Liver (tissue), 9 donors: ENCODE measurements around the gene SLC9B1. TPM values are rescaled to one million over a fixed set of nuclear protein-coding genes. Genes with fewer than 3 reads are reported as not detected.

Source experiments
- DNase-seq: peaks from one replicate; pipeline ENCODE4 v3.0.0-alpha.2; 2017; ENCODE audit warnings: low spot score
- H3K27ac ChIP-seq, 2 donors: one replicate each; pipeline ENCODE4 v1.7.0; 2013; ENCODE audit warnings: inconsistent platforms in 2 of 2, low read length in 2 of 2, control low read depth in 1 of 2, low read depth in 1 of 2, mild to moderate bottlenecking in 1 of 2
- H3K27me3 ChIP-seq, 4 donors: one replicate each; pipeline versions ENCODE4 v1.6.1 to v1.7.0; 2013; ENCODE audit warnings: low read length in 3 of 4, inconsistent platforms in 1 of 4, mild to moderate bottlenecking in 1 of 4, moderate library complexity in 1 of 4; ENCODE audit not compliant: control insufficient read depth in 4 of 4, insufficient read depth in 4 of 4
- H3K36me3 ChIP-seq, 4 donors: one replicate each; pipeline versions ENCODE4 v1.6.1 to v1.7.0; 2013; ENCODE audit warnings: low read length in 3 of 4, mild to moderate bottlenecking in 3 of 4, low read depth in 1 of 4, moderate library complexity in 1 of 4; ENCODE audit not compliant: control insufficient read depth in 4 of 4, insufficient read depth in 3 of 4
- H3K4me1 ChIP-seq, 4 donors: one replicate each; pipeline versions ENCODE4 v1.6.1 to v1.7.0; 2013; ENCODE audit warnings: low read length in 3 of 4, mild to moderate bottlenecking in 3 of 4, moderate library complexity in 1 of 4; ENCODE audit not compliant: control insufficient read depth in 4 of 4, insufficient read depth in 4 of 4
- H3K4me3 ChIP-seq, 3 donors: one replicate each; pipeline versions ENCODE4 v1.6.1 to v1.7.0; 2013; ENCODE audit warnings: low read length in 3 of 3, control low read depth in 1 of 3, low read depth in 1 of 3, mild to moderate bottlenecking in 1 of 3
- H3K9ac ChIP-seq, 2 donors: one replicate each; pipeline ENCODE4 v1.7.0; 2013; ENCODE audit warnings: low read length in 2 of 2, mild to moderate bottlenecking in 2 of 2, moderate library complexity in 2 of 2, control low read depth in 1 of 2, low read depth in 1 of 2
- H3K9me3 ChIP-seq, 4 donors: one replicate each; pipeline versions ENCODE4 v1.6.1 to v1.7.0; 2013; ENCODE audit warnings: low read length in 3 of 4; ENCODE audit not compliant: control insufficient read depth in 4 of 4
- EGR1 ChIP-seq, 2 donors: IDR thresholded peaks; 2 replicates each; pipeline ENCODE4 v1.6.1; 2016 to 2018; ENCODE audit warnings: antibody characterized with exemption in 2 of 2, low read depth in 2 of 2
- FOXA1 ChIP-seq: IDR thresholded peaks from 2 replicates; pipeline ENCODE4 v1.6.1; 2016; ENCODE audit warnings: antibody characterized with exemption
- FOXA2 ChIP-seq: IDR thresholded peaks from 2 replicates; pipeline ENCODE4 v1.6.1; 2016; ENCODE audit warnings: antibody characterized with exemption
- GABPA ChIP-seq, 2 donors: IDR thresholded peaks in 1 of 2; conservative IDR thresholded peaks in 1 of 2; 2 replicates each; pipeline ENCODE4 v1.6.1; 2016; ENCODE audit warnings: antibody characterized with exemption in 2 of 2, mild to moderate bottlenecking in 1 of 2, moderate library complexity in 1 of 2
- HNF4A ChIP-seq, 2 donors: conservative IDR thresholded peaks; 2 replicates each; pipeline ENCODE4 v1.6.1; 2016; ENCODE audit warnings: antibody characterized with exemption in 2 of 2, mild to moderate bottlenecking in 2 of 2
- JUND ChIP-seq, 2 donors: IDR thresholded peaks; 2 replicates each; pipeline ENCODE4 v1.6.1; 2016; ENCODE audit warnings: antibody characterized with exemption in 2 of 2
- NR2F2 ChIP-seq: IDR thresholded peaks from 2 replicates; pipeline ENCODE4 v1.6.1; 2016; ENCODE audit warnings: antibody characterized with exemption
- RAD21 ChIP-seq, 2 donors: IDR thresholded peaks; 2 replicates each; pipeline ENCODE4 v1.6.1; 2016; ENCODE audit warnings: antibody characterized with exemption in 2 of 2, mild to moderate bottlenecking in 2 of 2
- RXRA ChIP-seq, 2 donors: IDR thresholded peaks; 2 replicates each; pipeline ENCODE4 v1.6.1; 2017 to 2018; ENCODE audit warnings: antibody characterized with exemption in 2 of 2, mild to moderate bottlenecking in 1 of 2
- SP1 ChIP-seq: IDR thresholded peaks from 2 replicates; pipeline ENCODE4 v1.6.1; 2018; ENCODE audit warnings: antibody characterized with exemption, mild to moderate bottlenecking
- TAF1 ChIP-seq: conservative IDR thresholded peaks from 2 replicates; pipeline ENCODE4 v1.6.1; 2016; ENCODE audit warnings: antibody characterized with exemption, mild to moderate bottlenecking
- YY1 ChIP-seq: IDR thresholded peaks from 2 replicates; pipeline ENCODE4 v1.6.1; 2016; ENCODE audit warnings: antibody characterized with exemption, mild to moderate bottlenecking
- WGBS: extraction: QIAGEN DNeasy Blood & Tissue Kit; methylation state at CpG from one replicate; pipeline ENCODE4 v1.1.7; 2013; 5-methylcytosine and 5-hydroxymethylcytosine counted together
- polyA plus RNA-seq, 2 donors: library from polyadenylated mRNA; stranded (reverse) in 1 of 2; unstranded in 1 of 2; fragments of 200-250 nt in 1 of 2; fragments of >200 nt in 1 of 2; fragmentation: Nextera tagmentation in 1 of 2; extraction: Ambion mirVana in 1 of 2; gene quantifications; one replicate each; pipeline versions ENCODE4 v1.2.1 to v1.2.3, GENCODE V29; 2013 to 2015
- total RNA-seq, 2 donors: library from RNA; depleted of rRNA; stranded (reverse); fragments of >200 nt; gene quantifications; one replicate each; pipeline ENCODE4 v1.2.3, GENCODE V29; 2014
- TF ChIP-seq, protein P1 (sequence below): IDR thresholded peaks from 2 replicates; pipeline ENCODE4 v1.6.1; 2016; ENCODE audit warnings: antibody characterized with exemption
- TF ChIP-seq, protein P2 (sequence below): IDR thresholded peaks from 2 replicates; pipeline ENCODE4 v1.6.1; 2016; ENCODE audit warnings: antibody characterized with exemption, mild to moderate bottlenecking
- TF ChIP-seq, protein P3 (sequence below): IDR thresholded peaks from 2 replicates; pipeline ENCODE4 v1.6.1; 2016; ENCODE audit warnings: antibody characterized with exemption
- TF ChIP-seq, protein P4 (sequence below): IDR thresholded peaks from 2 replicates; pipeline ENCODE4 v1.6.1; 2016; ENCODE audit warnings: antibody characterized with exemption
- TF ChIP-seq, protein P5 (sequence below): fragments of 150-350 bp; IDR thresholded peaks from 2 replicates; pipeline ENCODE4 v1.5.1; 2017; ENCODE audit warnings: improper control_type of control experiment, low read depth, low read length; ENCODE audit not compliant: missing input control
- donor health status: healthy.
- donor health status: healthy.
- donor health status: healthy.
- donor health status: healthy.
- donor health status: healthy.

SLC9B1 gene
- total and polyA plus RNA-seq, 4 donors = 0.19 to 0.51 (median 0.50) TPM; not detected in 1

DNA sequence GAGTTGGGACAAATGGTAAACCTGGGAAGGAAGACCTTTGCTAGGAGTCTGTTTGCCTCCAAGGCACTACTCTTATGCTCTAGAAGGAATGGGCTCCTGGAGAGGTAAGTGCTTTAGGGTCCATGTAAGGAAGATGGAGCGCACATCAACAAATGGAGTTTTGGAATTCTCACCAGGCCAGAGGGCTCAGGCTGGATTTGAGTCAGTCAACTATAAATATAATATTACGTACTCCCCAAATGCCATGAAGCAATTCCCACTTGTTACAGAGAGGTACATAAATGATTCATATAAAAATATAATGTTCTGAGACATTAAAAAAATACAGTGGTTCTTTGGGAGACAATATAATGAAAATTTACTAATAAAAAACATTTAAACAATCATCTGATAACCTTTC is 1.6 kb upstream of the SLC9B1 start:
- TF ChIP-seq FOXA2 (no peak), JUND (IDR thresholded peaks at IDR 0.05) (no peak), NR2F2 (no peak)
- TF ChIP-seq, protein P1, sequence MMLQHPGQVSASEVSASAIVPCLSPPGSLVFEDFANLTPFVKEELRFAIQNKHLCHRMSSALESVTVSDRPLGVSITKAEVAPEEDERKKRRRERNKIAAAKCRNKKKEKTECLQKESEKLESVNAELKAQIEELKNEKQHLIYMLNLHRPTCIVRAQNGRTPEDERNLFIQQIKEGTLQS = no peak
- Histone ChIP-seq H3K36me3 (no peaks in the 10 kb centered on the region), H3K4me3 (no peak overlapping the region), H3K9ac (no peak overlapping the region), H3K27me3 (no peaks in the 10 kb centered on the region), H3K9me3 (no peaks in the 10 kb centered on the region), H3K27ac (no peak overlapping the region), H3K4me1 (peaks cover 0 to 11% (median 0%) of the 10 kb centered on the region in 4 donors)
- 100% methylated on average over 2 of the region's 2 CpGs for WGBS
- no peak for DNase-seq

DNA sequence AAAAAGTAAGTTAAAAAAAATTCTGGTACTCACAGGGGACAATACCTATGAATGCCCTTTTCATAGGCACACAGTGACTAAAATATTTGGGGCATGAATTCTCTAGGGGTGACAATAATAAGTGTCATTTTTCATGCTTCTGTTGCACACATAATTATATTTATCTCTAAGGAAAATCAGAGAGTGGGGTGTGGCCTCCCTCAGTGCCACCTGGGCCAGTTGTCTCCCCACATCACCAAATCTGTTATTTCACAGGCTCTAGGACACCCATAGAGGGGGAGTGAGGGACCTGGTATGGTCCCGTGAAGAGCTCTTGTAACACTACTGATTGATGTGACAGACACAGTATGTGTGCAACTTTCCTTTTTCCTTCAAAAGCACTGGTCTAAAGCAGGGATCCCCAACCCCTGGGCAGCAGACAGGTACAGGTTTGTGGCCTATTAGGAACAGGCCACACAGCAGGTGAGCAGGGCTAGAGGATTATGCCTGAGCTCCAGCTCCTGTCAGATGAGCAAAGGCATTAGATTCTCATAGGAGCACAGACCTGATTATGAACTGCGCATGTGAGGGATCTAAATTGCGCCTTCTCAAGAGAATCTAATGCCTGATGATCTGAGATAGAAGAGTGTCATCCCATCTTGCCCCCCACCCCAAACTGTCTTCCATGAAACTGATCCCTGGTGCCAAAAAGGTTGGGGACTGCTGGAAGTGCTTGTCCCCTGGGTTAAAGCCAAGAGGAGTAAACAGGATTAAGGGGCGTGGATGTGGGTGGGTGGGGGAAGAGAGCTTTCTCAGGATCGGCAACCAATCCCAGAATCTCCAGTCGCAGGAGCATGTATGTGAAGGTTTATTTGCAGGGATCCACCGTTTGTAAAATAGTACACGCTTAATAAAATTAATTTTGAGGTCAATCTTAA is 856 bp downstream of the SLC9B1 start:
- 50% methylated on average over 8 of the region's 8 CpGs for WGBS

DNA sequence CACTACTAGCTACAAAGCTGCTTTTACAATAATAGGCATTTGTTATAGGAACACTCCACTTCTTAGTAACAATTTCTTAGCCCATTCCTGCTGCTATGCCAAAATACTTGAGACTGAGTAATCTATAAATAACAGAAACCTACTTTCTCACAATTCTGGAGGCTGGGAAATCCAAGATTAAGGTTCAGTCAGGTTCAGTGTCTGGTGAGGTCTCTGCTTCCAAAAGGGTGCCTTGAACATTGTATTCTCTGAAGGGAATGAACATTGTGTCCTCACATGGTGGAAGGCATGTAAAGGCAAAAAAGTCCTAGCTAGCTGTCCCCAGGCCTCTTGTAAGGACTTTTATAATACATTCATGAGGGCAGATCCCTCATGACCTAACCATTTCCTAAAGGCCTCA is 7.0 kb downstream of the SLC9B1 start:
- no peak overlapping the region for H3K27ac ChIP-seq
- H3K4me3 ChIP-seq = no peak overlapping the region
- H3K9me3 ChIP-seq = no peaks in the 10 kb centered on the region
- H3K27me3 ChIP-seq = no peaks in the 10 kb centered on the region
- no peak for DNase-seq
- H3K4me1 ChIP-seq = peaks cover 0 to 11% (median 4%) of the 10 kb centered on the region in 4 donors
- H3K9ac ChIP-seq = no peak overlapping the region
- no peaks in the 10 kb centered on the region for H3K36me3 ChIP-seq
- TF ChIP-seq YY1 = no peak
- no peak for TF ChIP-seq NR2F2
- no peak for TF ChIP-seq TAF1
- no peak for TF ChIP-seq JUND (IDR thresholded peaks at IDR 0.05)
- TF ChIP-seq, protein P2, sequence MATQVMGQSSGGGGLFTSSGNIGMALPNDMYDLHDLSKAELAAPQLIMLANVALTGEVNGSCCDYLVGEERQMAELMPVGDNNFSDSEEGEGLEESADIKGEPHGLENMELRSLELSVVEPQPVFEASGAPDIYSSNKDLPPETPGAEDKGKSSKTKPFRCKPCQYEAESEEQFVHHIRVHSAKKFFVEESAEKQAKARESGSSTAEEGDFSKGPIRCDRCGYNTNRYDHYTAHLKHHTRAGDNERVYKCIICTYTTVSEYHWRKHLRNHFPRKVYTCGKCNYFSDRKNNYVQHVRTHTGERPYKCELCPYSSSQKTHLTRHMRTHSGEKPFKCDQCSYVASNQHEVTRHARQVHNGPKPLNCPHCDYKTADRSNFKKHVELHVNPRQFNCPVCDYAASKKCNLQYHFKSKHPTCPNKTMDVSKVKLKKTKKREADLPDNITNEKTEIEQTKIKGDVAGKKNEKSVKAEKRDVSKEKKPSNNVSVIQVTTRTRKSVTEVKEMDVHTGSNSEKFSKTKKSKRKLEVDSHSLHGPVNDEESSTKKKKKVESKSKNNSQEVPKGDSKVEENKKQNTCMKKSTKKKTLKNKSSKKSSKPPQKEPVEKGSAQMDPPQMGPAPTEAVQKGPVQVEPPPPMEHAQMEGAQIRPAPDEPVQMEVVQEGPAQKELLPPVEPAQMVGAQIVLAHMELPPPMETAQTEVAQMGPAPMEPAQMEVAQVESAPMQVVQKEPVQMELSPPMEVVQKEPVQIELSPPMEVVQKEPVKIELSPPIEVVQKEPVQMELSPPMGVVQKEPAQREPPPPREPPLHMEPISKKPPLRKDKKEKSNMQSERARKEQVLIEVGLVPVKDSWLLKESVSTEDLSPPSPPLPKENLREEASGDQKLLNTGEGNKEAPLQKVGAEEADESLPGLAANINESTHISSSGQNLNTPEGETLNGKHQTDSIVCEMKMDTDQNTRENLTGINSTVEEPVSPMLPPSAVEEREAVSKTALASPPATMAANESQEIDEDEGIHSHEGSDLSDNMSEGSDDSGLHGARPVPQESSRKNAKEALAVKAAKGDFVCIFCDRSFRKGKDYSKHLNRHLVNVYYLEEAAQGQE = no peak
- no peak for TF ChIP-seq RXRA (IDR thresholded peaks at IDR 0.05)
- no peak for TF ChIP-seq RAD21 (IDR thresholded peaks at IDR 0.05)
- TF ChIP-seq, protein P3, sequence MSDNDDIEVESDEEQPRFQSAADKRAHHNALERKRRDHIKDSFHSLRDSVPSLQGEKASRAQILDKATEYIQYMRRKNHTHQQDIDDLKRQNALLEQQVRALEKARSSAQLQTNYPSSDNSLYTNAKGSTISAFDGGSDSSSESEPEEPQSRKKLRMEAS = no peak
- TF ChIP-seq FOXA2 = no peak
- TF ChIP-seq, protein P4, sequence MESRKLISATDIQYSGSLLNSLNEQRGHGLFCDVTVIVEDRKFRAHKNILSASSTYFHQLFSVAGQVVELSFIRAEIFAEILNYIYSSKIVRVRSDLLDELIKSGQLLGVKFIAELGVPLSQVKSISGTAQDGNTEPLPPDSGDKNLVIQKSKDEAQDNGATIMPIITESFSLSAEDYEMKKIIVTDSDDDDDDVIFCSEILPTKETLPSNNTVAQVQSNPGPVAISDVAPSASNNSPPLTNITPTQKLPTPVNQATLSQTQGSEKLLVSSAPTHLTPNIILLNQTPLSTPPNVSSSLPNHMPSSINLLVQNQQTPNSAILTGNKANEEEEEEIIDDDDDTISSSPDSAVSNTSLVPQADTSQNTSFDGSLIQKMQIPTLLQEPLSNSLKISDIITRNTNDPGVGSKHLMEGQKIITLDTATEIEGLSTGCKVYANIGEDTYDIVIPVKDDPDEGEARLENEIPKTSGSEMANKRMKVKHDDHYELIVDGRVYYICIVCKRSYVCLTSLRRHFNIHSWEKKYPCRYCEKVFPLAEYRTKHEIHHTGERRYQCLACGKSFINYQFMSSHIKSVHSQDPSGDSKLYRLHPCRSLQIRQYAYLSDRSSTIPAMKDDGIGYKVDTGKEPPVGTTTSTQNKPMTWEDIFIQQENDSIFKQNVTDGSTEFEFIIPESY = no peak
- no peak for TF ChIP-seq HNF4A (conservative IDR thresholded peaks at IDR 0.05)
- TF ChIP-seq GABPA (IDR thresholded peaks at IDR 0.05 in 1 of 2, conservative IDR thresholded peaks at IDR 0.05 in 1 of 2) = no peak
- no peak for TF ChIP-seq FOXA1
- TF ChIP-seq EGR1 (IDR thresholded peaks at IDR 0.05; ENCODE audit: low read depth in 2 of 2) = no peak

More for the DNA sequence above, 856 bp downstream of the SLC9B1 start:
- H3K9me3 ChIP-seq = no peaks in the 10 kb centered on the region
- peak overlapping the region; percentile 87 to 99 for H3K9ac ChIP-seq
- TF ChIP-seq SP1 (no peak), FOXA2 (no peak)
- TF ChIP-seq, protein P5, sequence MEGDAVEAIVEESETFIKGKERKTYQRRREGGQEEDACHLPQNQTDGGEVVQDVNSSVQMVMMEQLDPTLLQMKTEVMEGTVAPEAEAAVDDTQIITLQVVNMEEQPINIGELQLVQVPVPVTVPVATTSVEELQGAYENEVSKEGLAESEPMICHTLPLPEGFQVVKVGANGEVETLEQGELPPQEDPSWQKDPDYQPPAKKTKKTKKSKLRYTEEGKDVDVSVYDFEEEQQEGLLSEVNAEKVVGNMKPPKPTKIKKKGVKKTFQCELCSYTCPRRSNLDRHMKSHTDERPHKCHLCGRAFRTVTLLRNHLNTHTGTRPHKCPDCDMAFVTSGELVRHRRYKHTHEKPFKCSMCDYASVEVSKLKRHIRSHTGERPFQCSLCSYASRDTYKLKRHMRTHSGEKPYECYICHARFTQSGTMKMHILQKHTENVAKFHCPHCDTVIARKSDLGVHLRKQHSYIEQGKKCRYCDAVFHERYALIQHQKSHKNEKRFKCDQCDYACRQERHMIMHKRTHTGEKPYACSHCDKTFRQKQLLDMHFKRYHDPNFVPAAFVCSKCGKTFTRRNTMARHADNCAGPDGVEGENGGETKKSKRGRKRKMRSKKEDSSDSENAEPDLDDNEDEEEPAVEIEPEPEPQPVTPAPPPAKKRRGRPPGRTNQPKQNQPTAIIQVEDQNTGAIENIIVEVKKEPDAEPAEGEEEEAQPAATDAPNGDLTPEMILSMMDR = no peak
- no peaks in the 10 kb centered on the region for H3K27me3 ChIP-seq
- no peaks in the 10 kb centered on the region for H3K36me3 ChIP-seq
- H3K4me1 ChIP-seq = peaks cover 0 to 11% (median 0%) of the 10 kb centered on the region in 4 donors
- DNase-seq = peak; percentile 37
- H3K27ac ChIP-seq = peak overlapping the region; percentile 79 to 86
- H3K4me3 ChIP-seq = peak overlapping the region; percentile 27 to 71 (median 44)
